ENCODE results near the gene PJA2. TPM values are rescaled to one million over a fixed set of nuclear protein-coding genes. Genes with fewer than 3 reads are reported as not detected.

The PJA2 gene
- total RNA-seq, 2 experiments from 2014 or later = 38.6 to 40.6 TPM

- ChIA-PET CTCF (no interaction called here), POLR2A (no interaction called here)
Observed at GRCh38 chr5:109357807-109358206, 52.0 kb downstream of the PJA2 start.

- ChIA-PET CTCF (no interaction called here), POLR2A (no interaction called here)
Observed at GRCh38 chr5:109354761-109355160, 55.0 kb downstream of the PJA2 start.

- POLR2A ChIA-PET = no interaction called here
- CTCF ChIA-PET = no interaction called here
Observed at GRCh38 chr5:109351988-109352864, 57.5 kb downstream of the PJA2 start.

- ChIA-PET CTCF (no interaction called here), POLR2A (no interaction called here)
Observed at GRCh38 chr5:109350537-109351270, 59.1 kb downstream of the PJA2 start.

GRCh38 chr5:109349388-109349787 is 60.4 kb downstream of the PJA2 start:
- POLR2A ChIA-PET = no interaction called here
- CTCF ChIA-PET = no interaction called here

GRCh38 chr5:109347252-109347888 is 62.4 kb downstream of the PJA2 start:
- CTCF ChIA-PET = interaction anchor here (0.5 kb wide), 1 partner anchor 51 kb away, joined by 3 read pairs; no protein-coding TSS in a partner anchor
- POLR2A ChIA-PET = no interaction called here

GRCh38 chr5:109345699-109346098 is 64.1 kb downstream of the PJA2 start:
- ChIA-PET POLR2A (interaction anchor here (0.6 kb wide), 1 partner anchor 513 kb away, joined by 3 read pairs; no protein-coding TSS in a partner anchor), CTCF (no interaction called here)

- ChIA-PET CTCF (no interaction called here), POLR2A (no interaction called here)
Observed at GRCh38 chr5:109340351-109340750, 69.4 kb downstream of the PJA2 start.

GRCh38 chr5:109335114-109335513 is 74.7 kb downstream of the PJA2 start:
- POLR2A ChIA-PET = no interaction called here
- CTCF ChIA-PET = no interaction called here

- POLR2A ChIA-PET = no interaction called here
Observed at GRCh38 chr5:109334056-109334455, 75.7 kb downstream of the PJA2 start.

GRCh38 chr5:109329333-109330237 is 80.2 kb downstream of the PJA2 start:
- ChIA-PET POLR2A (no interaction called here), CTCF (no interaction called here)

More at GRCh38 chr5:109334056-109334455, 75.7 kb downstream of the PJA2 start:
- CTCF ChIA-PET = no interaction called here

- CTCF ChIA-PET = no interaction called here
- POLR2A ChIA-PET = no interaction called here
Observed at GRCh38 chr5:109328626-109329025, 81.1 kb downstream of the PJA2 start.

- ChIA-PET CTCF (no interaction called here), POLR2A (no interaction called here)
Observed at GRCh38 chr5:109327570-109327969, 82.2 kb downstream of the PJA2 start.

- ChIA-PET CTCF (no interaction called here), POLR2A (no interaction called here)
Observed at GRCh38 chr5:109326919-109327318, 82.9 kb downstream of the PJA2 start.

GRCh38 chr5:109325456-109325855 is 84.3 kb downstream of the PJA2 start:
- CTCF ChIA-PET = no interaction called here
- POLR2A ChIA-PET = no interaction called here

GRCh38 chr5:109324931-109325330 is 84.8 kb downstream of the PJA2 start:
- CTCF ChIA-PET = no interaction called here

GRCh38 chr5:109324351-109324750 is 85.4 kb downstream of the PJA2 start:
- CTCF ChIA-PET = no interaction called here
- POLR2A ChIA-PET = no interaction called here

More at GRCh38 chr5:109324931-109325330, 84.8 kb downstream of the PJA2 start:
- POLR2A ChIA-PET = no interaction called here

GRCh38 chr5:109322694-109323093 is 87.1 kb downstream of the PJA2 start:
- POLR2A ChIA-PET = no interaction called here
- CTCF ChIA-PET = no interaction called here

GRCh38 chr5:109319351-109319750 is 90.4 kb downstream of the PJA2 start:
- POLR2A ChIA-PET = no interaction called here
- CTCF ChIA-PET = no interaction called here
